Vagina (tissue), 2 donors: ENCODE measurements around the gene EOLA1. TPM values are rescaled to one million over a fixed set of nuclear protein-coding genes. Genes with fewer than 3 reads are reported as not detected.
A peak's percentile ranks its signal among the peaks of the same experiment; 100 is the strongest.

Experiments used
- DNase-seq, 2 donors: peaks; one replicate each; pipeline ENCODE4 v3.0.0-alpha.2; 2017; ENCODE audit errors: extremely low spot score in 2 of 2
- H3K27ac ChIP-seq: fragments of 200-600 bp; sonication (generic); one replicate; pipeline ENCODE4 v1.5.1; 2019
- H3K27me3 ChIP-seq: fragments of 200-600 bp; sonication (generic); one replicate; pipeline ENCODE4 v1.5.1; 2019
- H3K36me3 ChIP-seq, 2 donors: fragments of 200-600 bp; sonication (generic); one replicate each; pipeline ENCODE4 v1.5.1; 2017 to 2019
- H3K4me1 ChIP-seq: fragments of 200-600 bp; sonication (generic); one replicate; pipeline ENCODE4 v1.5.1; 2019
- H3K4me3 ChIP-seq, 2 donors: fragments of 200-600 bp; sonication (generic); 1 replicate in 1 of 2; 2 replicates in 1 of 2; pipeline ENCODE4 v1.5.1; 2016 to 2019
- H3K9me3 ChIP-seq: fragments of 200-600 bp; sonication (generic); one replicate; pipeline ENCODE4 v1.5.1; 2019
- POLR2A ChIP-seq, 2 donors: fragments of 450-650 bp; IDR thresholded peaks; one replicate each; pipeline ENCODE4 v1.6.1; 2017; ENCODE audit warnings: antibody characterized with exemption in 2 of 2, mild to moderate bottlenecking in 2 of 2, moderate library complexity in 2 of 2
- POLR2AphosphoS5 ChIP-seq, 2 donors: sonication (generic); formaldehyde crosslinking; IDR thresholded peaks; one replicate each; pipeline ENCODE4 v1.9.0; 2017; ENCODE audit warnings: antibody characterized with exemption in 2 of 2, mild to moderate bottlenecking in 2 of 2, low read depth in 1 of 2; ENCODE audit not compliant: insufficient read depth in 1 of 2
- intact Hi-C: fragments of 100-400 bp; cut with DNase I; formaldehyde crosslinking; loops from one replicate; pipeline ENCODE4 v1.15.1; 2023
- total RNA-seq: library from RNA; depleted of rRNA; stranded (reverse); fragments of >200 nt; gene quantifications from one replicate; pipeline ENCODE4 v1.2.3, GENCODE V29; 2016
- TF ChIP-seq, protein P1 (sequence below), 3 experiments: fragments of 450-650 bp in 2 of 3; fragments of 200-600 bp in 1 of 3; sonication (generic) in 1 of 3; IDR thresholded peaks; one replicate each; pipeline ENCODE4 v1.5.1; 2017 to 2019; ENCODE audit warnings: antibody characterized with exemption in 3 of 3, mild to moderate bottlenecking in 2 of 3, moderate library complexity in 2 of 3

Gene EOLA1
- total RNA-seq, 1 donor from 2014 or later: 9.8 TPM

GRCh38 chrX:149504226-149504914 is 36.4 kb upstream of the EOLA1 start:
- Histone ChIP-seq H3K27ac (peak overlapping the region; percentile 85), H3K36me3 (peaks cover 0 to 25% of the 10 kb centered on the region in 2 donors), H3K4me1 (peaks cover 5% of the 10 kb centered on the region), H3K9me3 (no peaks in the 10 kb centered on the region), H3K27me3 (no peaks in the 10 kb centered on the region), H3K4me3 (peak overlapping the region; percentile 54 to 61)
- TF ChIP-seq, protein P1, sequence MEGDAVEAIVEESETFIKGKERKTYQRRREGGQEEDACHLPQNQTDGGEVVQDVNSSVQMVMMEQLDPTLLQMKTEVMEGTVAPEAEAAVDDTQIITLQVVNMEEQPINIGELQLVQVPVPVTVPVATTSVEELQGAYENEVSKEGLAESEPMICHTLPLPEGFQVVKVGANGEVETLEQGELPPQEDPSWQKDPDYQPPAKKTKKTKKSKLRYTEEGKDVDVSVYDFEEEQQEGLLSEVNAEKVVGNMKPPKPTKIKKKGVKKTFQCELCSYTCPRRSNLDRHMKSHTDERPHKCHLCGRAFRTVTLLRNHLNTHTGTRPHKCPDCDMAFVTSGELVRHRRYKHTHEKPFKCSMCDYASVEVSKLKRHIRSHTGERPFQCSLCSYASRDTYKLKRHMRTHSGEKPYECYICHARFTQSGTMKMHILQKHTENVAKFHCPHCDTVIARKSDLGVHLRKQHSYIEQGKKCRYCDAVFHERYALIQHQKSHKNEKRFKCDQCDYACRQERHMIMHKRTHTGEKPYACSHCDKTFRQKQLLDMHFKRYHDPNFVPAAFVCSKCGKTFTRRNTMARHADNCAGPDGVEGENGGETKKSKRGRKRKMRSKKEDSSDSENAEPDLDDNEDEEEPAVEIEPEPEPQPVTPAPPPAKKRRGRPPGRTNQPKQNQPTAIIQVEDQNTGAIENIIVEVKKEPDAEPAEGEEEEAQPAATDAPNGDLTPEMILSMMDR (IDR thresholded peaks at IDR 0.05): no peak
- TF ChIP-seq POLR2A (IDR thresholded peaks at IDR 0.05) (no peak), POLR2AphosphoS5 (IDR thresholded peaks at IDR 0.05; ENCODE audit: insufficient read depth in 1 of 2, low read depth in 1 of 2) (no peak)
- intact Hi-C loops: no loop called here
- peak in 1 of 2 donors; percentile 76 for DNase-seq

- intact Hi-C loops: no loop called here
These were observed 35.7 kb upstream of the EOLA1 start, which contains the start of gene IDS for GRCh38 chrX:149504915-149505651. Gene IDS, minus strand, starts transcription at chrX:149505306. Its CDS starts 169 bp downstream, at chrX:149505137.

DNA sequence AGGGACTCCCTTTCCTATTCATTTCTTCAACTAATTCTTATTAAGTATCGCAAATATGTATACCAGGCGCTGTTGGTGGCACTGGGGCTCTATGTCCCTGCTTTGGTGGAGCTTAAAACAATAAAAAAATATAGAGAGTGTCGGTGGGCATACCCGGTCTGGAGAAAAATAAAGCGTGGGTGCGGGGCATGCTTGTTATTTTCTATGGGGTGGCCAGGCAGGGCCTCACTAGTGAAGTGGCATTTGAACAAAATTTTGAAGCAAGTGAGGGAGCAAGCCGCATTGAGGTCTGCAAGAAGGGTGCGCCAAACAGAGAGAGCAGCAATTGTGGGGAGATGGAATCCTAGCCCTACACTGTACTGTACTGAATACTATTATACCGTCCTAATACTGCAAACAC is 35.1 kb upstream of the EOLA1 start:
- intact Hi-C loops: no loop called here
- Histone ChIP-seq H3K36me3 (peaks cover 0 to 14% of the 10 kb centered on the region in 2 donors), H3K27ac (peak overlapping the region; percentile 85), H3K27me3 (no peaks in the 10 kb centered on the region), H3K9me3 (no peaks in the 10 kb centered on the region), H3K4me3 (peak overlapping the region; percentile 54 to 61), H3K4me1 (peaks cover 5% of the 10 kb centered on the region)
- TF ChIP-seq, protein P1 (IDR thresholded peaks at IDR 0.05): no peak
- TF ChIP-seq POLR2AphosphoS5 (IDR thresholded peaks at IDR 0.05; ENCODE audit: insufficient read depth in 1 of 2, low read depth in 1 of 2) (no peak), POLR2A (IDR thresholded peaks at IDR 0.05) (no peak)
- peak in 1 of 2 donors; percentile 76 for DNase-seq

More at GRCh38 chrX:149504915-149505651, 35.7 kb upstream of the EOLA1 start, which contains the start of gene IDS:
- Histone ChIP-seq H3K36me3 (peaks cover 0 to 20% of the 10 kb centered on the region in 2 donors), H3K4me1 (peaks cover 5% of the 10 kb centered on the region), H3K27ac (peak within 1 kb of the TSS; percentile 85), H3K4me3 (peak within 1 kb of the TSS; percentile 54 to 61), H3K9me3 (no peaks in the 10 kb centered on the region), H3K27me3 (no peaks in the 10 kb centered on the region)
- TF ChIP-seq POLR2A (IDR thresholded peaks at IDR 0.05) (peak; percentile 40 to 89), POLR2AphosphoS5 (IDR thresholded peaks at IDR 0.05; ENCODE audit: insufficient read depth in 1 of 2, low read depth in 1 of 2) (peak in 1 of 2 donors; percentile 89)
- TF ChIP-seq, protein P1 (IDR thresholded peaks at IDR 0.05): no peak
- DNase-seq: peak in 1 of 2 donors; percentile 90

- H3K36me3 ChIP-seq: peaks cover 0 to 7% of the 10 kb centered on the region in 2 donors
- intact Hi-C loops: no loop called here
These were observed 34.5 kb upstream of the EOLA1 start for GRCh38 chrX:149506349-149506748.

More at GRCh38 chrX:149506349-149506748, 34.5 kb upstream of the EOLA1 start:
- Histone ChIP-seq H3K4me1 (peaks cover 5% of the 10 kb centered on the region), H3K27me3 (no peaks in the 10 kb centered on the region), H3K4me3 (no peak overlapping the region), H3K27ac (no peak overlapping the region), H3K9me3 (no peaks in the 10 kb centered on the region)
- no peak for DNase-seq
- TF ChIP-seq, protein P1 (IDR thresholded peaks at IDR 0.05): no peak
- TF ChIP-seq POLR2A (IDR thresholded peaks at IDR 0.05) (no peak), POLR2AphosphoS5 (IDR thresholded peaks at IDR 0.05; ENCODE audit: insufficient read depth in 1 of 2, low read depth in 1 of 2) (no peak)
